Measurements from ENCODE around the gene CNOT2. TPM values are rescaled to one million over a fixed set of nuclear protein-coding genes. Genes with fewer than 3 reads are reported as not detected.

CNOT2 gene
- polyA plus RNA-seq, 3 donors, result 19.9 to 32.8 (median 23.8) TPM

- H3K27ac ChIP-seq (ENCODE audit: low read depth, low read length), result no peak overlapping the region
- WGBS, 3 donors, result 61 to 88% (median 78%) methylated on average over 2 of the region's 2 CpGs
Observed at GRCh38 chr12:70393787-70394499, 150.7 kb downstream of the CNOT2 start.

GRCh38 chr12:70398002-70398401, 154.8 kb downstream of the CNOT2 start:
- no peak overlapping the region for H3K27ac ChIP-seq (ENCODE audit: low read depth, low read length)

- 90 to 95% (median 94%) methylated on average over 3 of the region's 3 CpGs for WGBS, 3 donors
- no peak overlapping the region for H3K27ac ChIP-seq (ENCODE audit: low read depth, low read length)
Observed at GRCh38 chr12:70398862-70399261, 155.6 kb downstream of the CNOT2 start.

DNA sequence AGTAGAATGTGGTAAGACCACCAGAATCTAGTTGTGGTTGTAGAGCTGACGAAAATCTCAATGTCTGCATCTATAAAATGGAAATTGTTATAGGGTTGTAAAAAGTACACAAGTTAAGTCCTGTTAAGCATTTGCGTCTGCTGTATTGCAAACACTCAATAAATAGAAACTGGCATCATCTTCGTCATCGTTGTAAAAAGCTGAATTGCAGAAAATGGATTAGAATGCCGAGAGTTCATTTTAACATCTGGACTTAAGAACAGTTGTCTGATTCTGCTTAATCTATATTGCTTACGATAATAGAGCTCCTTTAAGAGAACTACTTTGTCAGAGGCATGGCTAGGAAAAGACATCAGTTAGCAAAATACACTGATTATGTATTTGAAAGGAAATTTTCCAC, 156.1 kb downstream of the CNOT2 start:
- no peak overlapping the region for H3K27ac ChIP-seq (ENCODE audit: low read depth, low read length)
- 91 to 92% (median 91%) methylated on average over 6 of the region's 6 CpGs for WGBS, 3 donors

DNA sequence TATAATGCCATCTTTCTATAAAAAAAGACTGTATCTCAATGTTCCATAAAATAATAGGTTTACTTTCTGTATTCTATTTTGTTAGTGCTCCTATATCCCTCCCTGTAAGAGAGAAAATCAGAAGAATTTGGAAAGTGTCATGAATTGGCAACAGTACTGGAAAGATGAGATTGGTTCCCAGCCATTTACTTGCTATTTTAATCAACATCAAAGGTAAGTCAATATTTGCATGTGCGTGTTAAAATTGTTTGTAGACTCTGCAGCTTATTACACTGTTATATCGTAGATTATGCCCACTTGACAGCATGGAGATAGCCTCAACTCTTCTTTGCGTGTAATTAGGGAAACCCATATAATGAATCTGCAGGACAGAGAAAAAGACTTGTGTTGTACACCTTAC, 156.9 kb downstream of the CNOT2 start:
- WGBS, 3 donors, result 41 to 93% (median 87%) methylated on average over 3 of the region's 3 CpGs
- no peak overlapping the region for H3K27ac ChIP-seq (ENCODE audit: low read depth, low read length)

DNA sequence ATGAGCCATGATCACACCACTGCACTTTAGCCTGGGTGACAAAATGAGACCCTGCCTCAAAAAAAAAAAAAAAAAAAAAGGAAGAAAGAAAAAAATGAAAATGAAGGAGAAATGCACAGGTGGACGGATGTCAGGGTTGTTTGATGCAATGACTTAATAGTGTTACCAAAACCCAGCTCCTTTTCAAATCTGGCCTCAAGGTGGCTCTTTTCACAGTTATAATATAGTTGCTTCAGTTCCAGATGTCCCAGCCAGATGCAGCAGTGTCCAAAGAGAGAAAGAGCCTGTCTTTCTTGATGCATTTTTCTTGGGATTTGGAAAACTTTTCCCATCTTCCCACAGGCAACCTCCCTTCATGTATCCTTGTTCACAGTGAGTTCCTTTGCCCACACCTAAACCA, 159.4 kb downstream of the CNOT2 start:
- H3K27ac ChIP-seq (ENCODE audit: low read depth, low read length), result no peak overlapping the region
- 75 to 91% (median 90%) methylated on average over 1 of the region's 1 CpG for WGBS, 3 donors

GRCh38 chr12:70403826-70404225, 160.6 kb downstream of the CNOT2 start:
- H3K27ac ChIP-seq (ENCODE audit: low read depth, low read length), result no peak overlapping the region

Other genes starting within 250 kb of the CNOT2 start
- gene KCNMB4, start 122.9 kb downstream of the CNOT2 start, polyA plus RNA-seq, result 1 to 10 TPM in 2 of 3 donors, under 1 TPM in 1; 0.58 to 3.7 (median 1.1) TPM